ENCODE results near the gene MAGI2.
"Not testable (repeated sequence)": the region's sequence is repeated elsewhere in the genome, so short reads cannot be mapped to it uniquely, and the experiment has no call there.

DNA sequence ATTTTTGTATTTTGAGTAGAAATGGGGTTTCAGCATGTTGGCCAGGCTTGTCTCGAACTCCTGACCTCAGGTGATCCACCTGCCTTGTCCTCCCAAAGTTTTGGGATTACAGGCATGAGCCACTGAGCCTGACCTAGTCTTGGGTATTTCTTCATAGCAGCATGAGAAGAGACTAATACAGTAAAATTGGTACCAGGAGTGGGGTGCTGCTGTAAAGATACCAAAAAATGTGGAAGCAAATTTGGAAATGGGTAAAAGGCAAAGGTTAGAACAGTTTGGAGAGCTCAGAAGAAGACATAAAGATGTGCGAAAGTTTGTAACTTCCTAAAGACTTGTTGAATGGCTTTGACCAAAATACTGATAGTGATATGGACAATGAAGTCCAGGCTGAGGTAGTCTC, 433.8 kb downstream of the MAGI2 start:
- TF ChIP-seq, protein P1, sequence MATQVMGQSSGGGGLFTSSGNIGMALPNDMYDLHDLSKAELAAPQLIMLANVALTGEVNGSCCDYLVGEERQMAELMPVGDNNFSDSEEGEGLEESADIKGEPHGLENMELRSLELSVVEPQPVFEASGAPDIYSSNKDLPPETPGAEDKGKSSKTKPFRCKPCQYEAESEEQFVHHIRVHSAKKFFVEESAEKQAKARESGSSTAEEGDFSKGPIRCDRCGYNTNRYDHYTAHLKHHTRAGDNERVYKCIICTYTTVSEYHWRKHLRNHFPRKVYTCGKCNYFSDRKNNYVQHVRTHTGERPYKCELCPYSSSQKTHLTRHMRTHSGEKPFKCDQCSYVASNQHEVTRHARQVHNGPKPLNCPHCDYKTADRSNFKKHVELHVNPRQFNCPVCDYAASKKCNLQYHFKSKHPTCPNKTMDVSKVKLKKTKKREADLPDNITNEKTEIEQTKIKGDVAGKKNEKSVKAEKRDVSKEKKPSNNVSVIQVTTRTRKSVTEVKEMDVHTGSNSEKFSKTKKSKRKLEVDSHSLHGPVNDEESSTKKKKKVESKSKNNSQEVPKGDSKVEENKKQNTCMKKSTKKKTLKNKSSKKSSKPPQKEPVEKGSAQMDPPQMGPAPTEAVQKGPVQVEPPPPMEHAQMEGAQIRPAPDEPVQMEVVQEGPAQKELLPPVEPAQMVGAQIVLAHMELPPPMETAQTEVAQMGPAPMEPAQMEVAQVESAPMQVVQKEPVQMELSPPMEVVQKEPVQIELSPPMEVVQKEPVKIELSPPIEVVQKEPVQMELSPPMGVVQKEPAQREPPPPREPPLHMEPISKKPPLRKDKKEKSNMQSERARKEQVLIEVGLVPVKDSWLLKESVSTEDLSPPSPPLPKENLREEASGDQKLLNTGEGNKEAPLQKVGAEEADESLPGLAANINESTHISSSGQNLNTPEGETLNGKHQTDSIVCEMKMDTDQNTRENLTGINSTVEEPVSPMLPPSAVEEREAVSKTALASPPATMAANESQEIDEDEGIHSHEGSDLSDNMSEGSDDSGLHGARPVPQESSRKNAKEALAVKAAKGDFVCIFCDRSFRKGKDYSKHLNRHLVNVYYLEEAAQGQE (IDR thresholded peaks at IDR 0.05; ENCODE audit: low read depth): not testable (repeated sequence)
- TF ChIP-seq POLR2A (IDR thresholded peaks at IDR 0.05; ENCODE audit: borderline replicate concordance, extremely low read depth, insufficient read depth, insufficient read length); ZFX (IDR thresholded peaks at IDR 0.05); EZH2 (IDR thresholded peaks at IDR 0.05); POLR2AphosphoS5 (IDR thresholded peaks at IDR 0.05; ENCODE audit: low read depth, low read length); EGR1 (IDR thresholded peaks at IDR 0.05; ENCODE audit: low read depth); SP1 (IDR thresholded peaks at IDR 0.05; ENCODE audit: low read depth); TCF7L2 (IDR thresholded peaks at IDR 0.05; ENCODE audit: borderline replicate concordance, extremely low read depth, insufficient read depth, insufficient read length); ZNF274 (IDR thresholded peaks at IDR 0.05; ENCODE audit: low read depth, low read length); CBX3 (IDR thresholded peaks at IDR 0.05; ENCODE audit: low read depth): not testable (repeated sequence)
- TF ChIP-seq, protein P2, sequence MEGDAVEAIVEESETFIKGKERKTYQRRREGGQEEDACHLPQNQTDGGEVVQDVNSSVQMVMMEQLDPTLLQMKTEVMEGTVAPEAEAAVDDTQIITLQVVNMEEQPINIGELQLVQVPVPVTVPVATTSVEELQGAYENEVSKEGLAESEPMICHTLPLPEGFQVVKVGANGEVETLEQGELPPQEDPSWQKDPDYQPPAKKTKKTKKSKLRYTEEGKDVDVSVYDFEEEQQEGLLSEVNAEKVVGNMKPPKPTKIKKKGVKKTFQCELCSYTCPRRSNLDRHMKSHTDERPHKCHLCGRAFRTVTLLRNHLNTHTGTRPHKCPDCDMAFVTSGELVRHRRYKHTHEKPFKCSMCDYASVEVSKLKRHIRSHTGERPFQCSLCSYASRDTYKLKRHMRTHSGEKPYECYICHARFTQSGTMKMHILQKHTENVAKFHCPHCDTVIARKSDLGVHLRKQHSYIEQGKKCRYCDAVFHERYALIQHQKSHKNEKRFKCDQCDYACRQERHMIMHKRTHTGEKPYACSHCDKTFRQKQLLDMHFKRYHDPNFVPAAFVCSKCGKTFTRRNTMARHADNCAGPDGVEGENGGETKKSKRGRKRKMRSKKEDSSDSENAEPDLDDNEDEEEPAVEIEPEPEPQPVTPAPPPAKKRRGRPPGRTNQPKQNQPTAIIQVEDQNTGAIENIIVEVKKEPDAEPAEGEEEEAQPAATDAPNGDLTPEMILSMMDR (IDR thresholded peaks at IDR 0.05 in 2 of 3, conservative IDR thresholded peaks at IDR 0.05 in 1 of 3; ENCODE audit: borderline replicate concordance in 1 of 3, insufficient read depth in 1 of 3, low read depth in 2 of 3, low read length in 2 of 3): not testable (repeated sequence)
- TF ChIP-seq, protein P3, sequence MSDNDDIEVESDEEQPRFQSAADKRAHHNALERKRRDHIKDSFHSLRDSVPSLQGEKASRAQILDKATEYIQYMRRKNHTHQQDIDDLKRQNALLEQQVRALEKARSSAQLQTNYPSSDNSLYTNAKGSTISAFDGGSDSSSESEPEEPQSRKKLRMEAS (IDR thresholded peaks at IDR 0.05): not testable (repeated sequence)
- TF ChIP-seq, protein P4, sequence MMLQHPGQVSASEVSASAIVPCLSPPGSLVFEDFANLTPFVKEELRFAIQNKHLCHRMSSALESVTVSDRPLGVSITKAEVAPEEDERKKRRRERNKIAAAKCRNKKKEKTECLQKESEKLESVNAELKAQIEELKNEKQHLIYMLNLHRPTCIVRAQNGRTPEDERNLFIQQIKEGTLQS (IDR thresholded peaks at IDR 0.05): not testable (repeated sequence)
